HG02678 (cell line): ENCODE results near the gene IFIT5.
"Not testable (repeated sequence)": the region's sequence is repeated elsewhere in the genome, so short reads cannot be mapped to it uniquely, and the experiment has no call there.

Experiments
- ATAC-seq: cut with Tn5 transposase; IDR thresholded peaks from one replicate; pipeline ENCODE4 v1.9.1; 2021; ENCODE audit warnings: mild to moderate bottlenecking, moderate library complexity; ENCODE audit not compliant: unreplicated experiment

IFIT5 gene

GRCh38 chr10:89391907-89392756 is 22.2 kb upstream of the IFIT5 start, which contains the start of gene IFIT1:
Gene IFIT1 (plus strand): TSS chr10:89392623. CDS start chr10:89392713, 90 bp downstream.
- ATAC-seq = peak; percentile 90

- peak; percentile 45 for ATAC-seq
These were observed 21.4 kb upstream of the IFIT5 start for GRCh38 chr10:89392974-89393373.

GRCh38 chr10:89393898-89394297 is 20.5 kb upstream of the IFIT5 start:
- no peak for ATAC-seq

GRCh38 chr10:89395141-89395540 is 19.2 kb upstream of the IFIT5 start:
- no peak for ATAC-seq

GRCh38 chr10:89398003-89398749 is 16.2 kb upstream of the IFIT5 start:
- no peak for ATAC-seq

GRCh38 chr10:89399956-89400355 is 14.4 kb upstream of the IFIT5 start:
- no peak for ATAC-seq

- ATAC-seq = no peak
These were observed 11.3 kb upstream of the IFIT5 start for GRCh38 chr10:89403043-89403442.

- ATAC-seq = no peak
These were observed 10.0 kb upstream of the IFIT5 start for GRCh38 chr10:89404104-89405047.

GRCh38 chr10:89406178-89406577 is 8.2 kb upstream of the IFIT5 start:
- ATAC-seq = not testable (repeated sequence)

- ATAC-seq = not testable (repeated sequence)
These were observed 6.6 kb upstream of the IFIT5 start for GRCh38 chr10:89407792-89408191.

GRCh38 chr10:89409282-89409681 is 5.1 kb upstream of the IFIT5 start:
- not testable (repeated sequence) for ATAC-seq

GRCh38 chr10:89410551-89410950 is 3.8 kb upstream of the IFIT5 start:
- ATAC-seq = not testable (repeated sequence)

- not testable (repeated sequence) for ATAC-seq
These were observed 3.2 kb upstream of the IFIT5 start for GRCh38 chr10:89411135-89411534.

- not testable (repeated sequence) for ATAC-seq
These were observed 2.1 kb upstream of the IFIT5 start for GRCh38 chr10:89412276-89412675.

GRCh38 chr10:89413398-89413912 is 913 bp upstream of the IFIT5 start:
- ATAC-seq = no peak

- peak; percentile 31 for ATAC-seq
These were observed 782 bp downstream of the IFIT5 start for GRCh38 chr10:89414879-89415821.

GRCh38 chr10:89416465-89416864 is 2.1 kb downstream of the IFIT5 start:
- ATAC-seq = no peak

- no peak for ATAC-seq
These were observed 5.2 kb downstream of the IFIT5 start for GRCh38 chr10:89419548-89419947.

- no peak for ATAC-seq
These were observed 6.7 kb downstream of the IFIT5 start for GRCh38 chr10:89421018-89421476.
